ENCODE measurements around the gene IGFBP4.

Gene IGFBP4

DNA sequence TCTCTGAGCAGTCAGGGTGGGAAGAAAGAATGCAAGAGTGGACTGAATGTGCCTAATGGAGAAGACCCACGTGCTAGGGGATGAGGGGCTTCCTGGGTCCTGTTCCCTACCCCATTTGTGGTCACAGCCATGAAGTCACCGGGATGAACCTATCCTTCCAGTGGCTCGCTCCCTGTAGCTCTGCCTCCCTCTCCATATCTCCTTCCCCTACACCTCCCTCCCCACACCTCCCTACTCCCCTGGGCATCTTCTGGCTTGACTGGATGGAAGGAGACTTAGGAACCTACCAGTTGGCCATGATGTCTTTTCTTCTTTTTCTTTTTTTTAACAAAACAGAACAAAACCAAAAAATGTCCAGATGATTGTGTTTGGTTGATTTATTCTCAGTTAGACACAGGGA, 14.1 kb downstream of the IGFBP4 start:
- no peak for DNase-seq

DNA sequence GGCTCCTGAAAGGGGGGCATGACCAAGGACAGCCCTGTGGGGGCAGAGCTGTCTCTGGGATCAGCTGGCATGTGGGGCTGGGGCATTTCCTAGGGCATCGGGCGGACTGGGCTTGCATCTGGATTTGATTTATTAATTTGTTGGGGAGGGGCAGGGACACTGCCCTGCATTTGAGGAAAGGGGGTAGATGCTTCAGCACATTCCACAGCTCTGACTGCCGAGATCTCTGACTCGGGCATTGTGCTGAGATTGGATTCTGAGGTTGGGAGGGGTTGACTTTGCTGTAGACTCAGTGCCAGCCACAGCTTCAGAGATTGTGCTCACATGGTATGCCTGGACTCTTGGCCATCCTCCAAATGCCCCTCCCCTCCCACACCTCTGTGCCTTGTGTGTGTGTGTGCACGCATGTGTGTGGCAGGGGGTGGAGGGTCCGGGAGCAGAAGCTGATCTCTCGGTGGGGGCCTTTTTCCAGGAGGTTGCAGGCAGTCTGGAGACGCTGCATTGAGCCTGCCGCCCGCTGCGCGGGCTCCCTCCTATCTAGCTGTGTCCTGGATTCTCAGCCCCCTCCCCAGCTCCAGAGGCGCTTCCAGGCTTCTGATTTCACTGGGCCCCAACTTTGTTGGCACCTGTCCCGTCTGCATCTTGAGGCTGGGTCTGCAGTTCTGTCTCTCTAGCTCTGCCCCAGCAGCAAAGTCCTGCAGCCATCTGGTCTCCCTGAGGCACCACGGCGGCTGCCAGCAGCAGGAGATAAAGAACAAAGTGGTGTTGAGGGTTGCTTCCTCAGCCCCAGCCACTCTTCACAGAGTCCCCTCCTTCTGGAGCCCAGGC, 14.9 kb downstream of the IGFBP4 start:
- no peak for DNase-seq

DNA sequence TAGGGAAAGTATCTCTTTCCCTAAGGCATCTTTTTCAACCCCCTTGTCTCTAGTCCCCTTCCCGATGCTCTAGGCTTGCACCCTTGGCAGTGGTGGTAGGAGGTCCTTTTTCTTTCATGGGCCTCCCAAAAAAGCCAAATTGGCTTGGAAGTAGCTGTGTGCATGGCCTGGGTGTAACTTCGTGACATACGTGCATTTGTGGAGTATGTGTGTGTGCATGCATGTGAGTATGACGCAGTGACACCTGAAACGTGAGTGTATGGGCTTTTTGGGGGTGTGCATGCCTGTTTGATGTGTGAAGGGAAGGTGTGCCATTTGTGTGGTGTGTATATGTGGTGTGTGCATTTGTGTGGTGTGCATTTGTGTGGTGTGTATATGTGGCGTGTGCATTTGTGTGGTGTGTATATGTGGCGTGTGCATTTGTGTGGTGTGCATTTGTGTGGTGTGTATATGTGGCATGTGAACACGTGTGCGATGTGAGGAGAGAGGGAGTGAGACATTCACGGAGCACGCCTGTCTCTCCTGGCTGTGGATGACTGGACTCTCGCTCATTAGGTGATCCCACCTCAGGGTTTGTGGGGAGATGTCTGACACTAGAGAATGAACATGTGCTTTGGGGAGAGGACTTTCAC, 15.7 kb downstream of the IGFBP4 start:
- no peak for DNase-seq

DNA sequence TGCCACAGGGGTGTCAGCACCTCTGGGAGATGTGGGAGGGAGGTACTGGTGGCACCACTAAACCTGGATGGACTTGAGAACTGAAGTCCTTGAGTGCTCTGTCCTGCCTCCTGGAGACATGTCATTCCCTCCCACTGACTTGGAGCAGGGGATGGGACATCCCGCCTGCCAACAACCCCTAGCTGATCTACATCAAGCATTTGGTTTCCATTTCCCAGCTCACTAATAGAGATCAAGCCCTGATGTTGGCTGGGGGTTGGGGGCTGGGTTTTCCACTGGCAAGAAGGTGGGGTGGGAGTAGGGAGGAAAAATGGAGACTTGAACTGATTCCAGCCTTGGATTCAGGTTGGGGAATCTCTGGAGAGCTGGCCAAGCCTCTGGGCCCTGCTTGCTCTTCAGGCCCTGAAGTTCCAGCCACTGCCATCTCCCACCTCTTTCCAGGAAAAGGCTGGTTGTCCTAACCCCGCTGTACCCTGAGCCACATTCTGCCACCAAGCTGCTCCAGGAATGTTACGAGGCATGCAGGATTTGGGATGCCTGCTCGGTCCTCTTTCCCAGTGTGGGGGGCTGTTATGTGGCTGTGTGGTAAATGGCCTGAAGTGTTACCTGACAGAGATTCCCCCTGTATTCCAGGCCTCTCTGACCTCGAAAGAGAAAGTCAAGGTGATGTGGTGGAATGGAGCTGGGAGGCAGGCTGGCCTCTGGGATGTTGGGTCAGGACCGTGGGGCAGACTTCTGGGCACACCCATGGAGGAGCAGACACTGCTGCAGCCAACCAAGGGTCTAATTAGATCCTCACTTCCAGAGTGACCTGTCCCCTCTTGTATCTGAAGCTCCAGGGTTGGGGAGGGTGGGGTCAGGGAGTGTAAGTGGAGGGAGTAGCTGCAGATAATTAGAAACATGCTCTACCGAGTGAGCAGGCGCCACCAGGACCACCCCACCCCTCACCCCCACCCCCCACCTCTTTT, 16.7 kb downstream of the IGFBP4 start:
- no peak for DNase-seq

DNA sequence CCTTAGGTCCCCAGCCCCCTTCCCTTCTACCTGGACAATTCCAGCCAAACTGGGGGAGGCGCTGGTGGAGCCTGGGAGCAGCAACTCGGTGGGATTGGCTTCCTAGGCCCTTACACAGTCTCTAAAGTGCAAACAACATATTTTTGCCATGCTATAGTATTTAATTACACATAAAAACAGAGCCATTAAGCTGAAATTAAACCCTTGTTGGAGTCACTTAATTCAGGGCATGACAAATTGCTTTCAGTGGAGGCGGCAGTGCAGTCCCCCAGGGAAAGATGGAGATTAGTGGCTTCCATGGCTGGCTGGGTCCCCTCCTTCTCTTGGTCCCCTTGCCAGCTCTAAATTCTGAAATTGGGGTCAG, 17.3 kb downstream of the IGFBP4 start:
- DNase-seq, result no peak

DNA sequence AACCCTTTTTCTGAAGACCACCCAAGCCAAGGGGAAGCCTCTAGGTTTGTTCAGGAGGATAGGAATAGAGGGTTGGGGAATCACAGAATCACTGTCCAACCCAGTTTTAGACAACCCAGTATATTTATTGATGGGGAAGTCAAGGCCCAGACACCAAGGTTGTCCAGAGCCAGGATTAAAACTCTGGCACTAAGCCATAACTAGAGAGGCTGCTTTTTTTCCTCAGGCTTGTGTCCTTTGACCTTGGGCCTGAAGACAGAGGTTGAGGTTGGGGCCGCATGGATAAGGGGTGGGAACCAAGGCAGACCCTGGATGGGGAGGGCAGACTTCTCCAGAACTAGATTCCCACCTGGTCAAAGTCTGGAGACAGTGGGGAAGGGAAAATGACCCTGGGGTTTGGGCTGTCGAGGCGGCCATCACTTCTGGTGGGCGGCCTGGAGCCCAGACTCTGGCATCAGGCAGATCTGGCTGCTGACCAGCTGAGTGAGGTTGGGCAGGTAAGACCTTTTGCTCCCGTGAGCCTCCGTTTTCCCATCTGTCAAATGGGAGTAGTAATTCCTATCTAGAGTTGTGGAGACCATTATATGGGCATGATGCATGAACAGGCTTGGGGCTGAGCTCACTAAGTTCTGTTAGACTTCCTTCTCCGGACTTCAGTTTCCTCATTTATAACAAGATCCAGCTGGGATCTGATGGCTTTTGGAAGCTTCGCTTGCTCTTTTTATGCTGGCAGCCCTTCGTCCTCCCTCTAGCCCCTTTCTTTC, 17.9 kb downstream of the IGFBP4 start:
- no peak for DNase-seq

DNA sequence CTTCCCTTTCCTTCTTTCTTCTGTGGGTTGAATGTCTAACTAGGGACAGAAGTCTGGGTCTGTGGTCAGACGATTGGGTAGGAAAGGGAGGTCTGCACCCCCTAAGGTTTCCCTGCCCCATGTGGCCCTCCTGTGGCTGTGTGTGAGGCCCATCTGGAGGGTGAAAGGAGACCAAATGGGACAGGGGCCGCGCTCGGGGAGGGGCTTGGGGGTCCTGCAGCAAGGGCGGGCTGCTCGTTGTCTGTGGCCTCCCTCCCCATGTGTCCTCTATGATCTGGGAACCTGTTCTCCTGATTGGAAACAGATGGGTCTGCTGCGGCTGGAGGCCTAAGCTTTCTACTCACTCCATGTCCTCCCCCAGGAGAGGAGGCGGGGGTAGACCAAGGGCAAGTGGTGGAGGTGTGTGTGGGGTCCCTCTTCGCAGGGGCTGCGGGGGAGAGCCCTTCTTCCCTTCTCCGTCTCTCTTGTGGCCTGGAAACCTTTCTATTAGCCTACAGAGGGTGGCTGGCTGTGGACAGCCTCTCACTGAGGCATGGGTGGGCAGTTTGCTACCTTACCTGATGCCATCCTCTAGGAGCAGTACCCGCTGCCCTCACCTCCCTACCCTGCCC, 18.6 kb downstream of the IGFBP4 start:
- no peak for DNase-seq

DNA sequence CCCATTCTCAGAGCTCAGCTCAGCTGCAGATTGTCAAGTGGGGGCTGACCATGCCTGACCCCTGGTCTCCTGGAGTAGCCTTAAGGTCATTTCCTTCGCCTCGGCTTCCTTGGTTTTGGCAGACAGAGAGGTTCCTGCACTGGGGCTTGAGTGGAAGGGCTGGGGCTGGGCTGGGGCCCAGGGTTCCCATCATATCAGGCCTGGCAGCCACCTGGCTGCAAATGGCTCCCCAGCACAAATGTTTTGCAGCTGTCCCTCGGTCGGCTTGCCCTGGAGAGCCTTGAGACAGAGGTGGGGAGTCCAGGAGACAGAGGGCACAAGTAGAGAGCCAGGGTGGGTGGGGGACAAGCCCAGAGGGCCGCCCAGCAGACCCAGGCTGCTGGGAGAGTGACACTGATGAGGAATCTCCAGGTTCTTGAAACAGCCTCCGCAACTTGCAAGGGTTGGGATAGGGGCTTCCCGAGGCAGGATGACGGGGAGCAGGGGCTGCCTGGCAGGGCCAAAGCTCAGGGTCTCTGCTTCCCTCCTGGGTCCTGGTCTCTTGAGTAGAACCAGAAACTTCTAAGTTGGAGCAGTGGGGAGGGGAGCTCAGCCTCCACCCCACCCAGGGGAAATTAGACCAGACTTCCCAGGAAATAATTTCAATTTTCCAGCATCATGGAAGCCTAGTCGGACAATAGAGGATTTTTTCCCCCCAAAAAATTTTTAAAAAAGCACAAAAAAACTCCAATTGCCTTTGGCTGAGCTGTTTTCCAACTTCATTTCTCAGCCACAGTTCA, 19.3 kb downstream of the IGFBP4 start:
- DNase-seq, result no peak

DNA sequence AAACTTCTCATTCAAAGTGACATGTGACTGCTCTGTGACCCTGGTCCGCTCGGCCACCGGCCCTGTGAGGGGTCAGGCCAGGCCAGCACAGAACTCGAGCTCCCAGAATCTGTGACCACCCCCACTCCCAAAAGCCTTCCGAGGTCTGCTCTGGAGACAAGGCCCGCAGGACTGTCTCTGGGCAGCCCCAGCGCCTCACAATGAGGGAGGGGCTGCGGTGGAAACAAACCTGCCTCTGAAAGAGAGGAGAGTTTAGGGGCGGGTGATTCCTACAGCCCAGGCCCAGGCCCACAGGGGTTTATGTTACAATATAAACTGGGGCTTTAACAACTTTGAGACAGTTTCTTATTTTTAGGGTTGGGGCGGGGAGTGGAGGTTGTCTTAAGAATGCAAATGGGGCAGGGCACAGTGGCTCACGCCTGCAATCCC, 19.9 kb downstream of the IGFBP4 start:
- no peak for DNase-seq

DNA sequence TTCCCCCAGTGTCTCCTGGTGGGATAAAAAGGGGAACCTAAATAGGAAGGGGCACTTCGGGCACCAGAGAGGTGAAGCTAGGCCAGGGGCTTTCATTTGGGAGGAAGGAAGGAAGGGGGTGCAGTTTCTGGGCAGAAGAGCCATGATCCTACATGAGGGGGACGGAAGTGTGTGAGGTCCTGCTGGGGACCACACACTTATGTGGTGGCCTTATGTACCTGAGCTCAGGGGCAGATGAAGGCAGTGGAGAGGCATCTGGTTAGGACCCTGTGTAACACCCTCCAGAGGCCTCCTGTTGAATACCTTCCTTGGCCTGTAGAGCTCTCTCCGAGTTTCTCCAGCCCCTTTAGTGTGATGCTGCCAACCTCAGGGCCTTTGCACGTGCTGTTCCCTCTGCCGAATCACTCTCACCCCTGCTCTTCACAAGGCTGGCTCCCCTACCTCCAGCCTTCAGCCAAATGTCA, 21.2 kb downstream of the IGFBP4 start:
- DNase-seq, result no peak

DNA sequence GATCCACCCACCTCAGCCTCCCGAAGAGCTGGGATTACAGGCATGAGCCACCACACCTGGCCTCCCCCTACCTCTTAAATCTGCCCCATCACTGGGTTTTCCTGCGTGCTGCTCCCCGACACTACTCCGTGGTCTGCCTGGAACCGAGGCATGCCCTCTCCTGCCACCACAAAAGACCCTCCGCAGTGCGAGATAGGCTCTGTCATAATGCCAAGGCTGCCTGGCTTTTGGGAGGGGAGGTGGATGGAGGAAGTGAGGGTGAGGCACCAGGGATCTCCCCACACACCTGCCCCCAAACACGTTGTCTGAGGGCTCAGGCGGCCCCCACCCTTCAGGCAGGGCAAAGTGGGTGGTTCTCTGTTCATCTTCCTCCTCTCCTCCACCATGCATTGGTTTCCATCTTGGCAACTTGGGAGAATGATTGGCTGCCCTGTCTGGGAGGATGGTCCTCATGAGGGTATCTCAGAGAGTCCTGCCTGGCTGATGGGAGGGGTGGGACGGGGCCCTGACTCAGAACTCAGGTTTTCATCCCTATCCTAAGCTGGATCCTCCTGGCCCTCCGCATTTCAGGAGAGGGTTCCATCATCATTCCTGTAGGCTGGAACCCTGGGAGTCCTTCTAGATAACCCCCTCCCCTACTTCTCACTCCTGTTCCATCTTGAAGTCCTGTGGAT, 23.2 kb downstream of the IGFBP4 start:
- no peak for DNase-seq

DNA sequence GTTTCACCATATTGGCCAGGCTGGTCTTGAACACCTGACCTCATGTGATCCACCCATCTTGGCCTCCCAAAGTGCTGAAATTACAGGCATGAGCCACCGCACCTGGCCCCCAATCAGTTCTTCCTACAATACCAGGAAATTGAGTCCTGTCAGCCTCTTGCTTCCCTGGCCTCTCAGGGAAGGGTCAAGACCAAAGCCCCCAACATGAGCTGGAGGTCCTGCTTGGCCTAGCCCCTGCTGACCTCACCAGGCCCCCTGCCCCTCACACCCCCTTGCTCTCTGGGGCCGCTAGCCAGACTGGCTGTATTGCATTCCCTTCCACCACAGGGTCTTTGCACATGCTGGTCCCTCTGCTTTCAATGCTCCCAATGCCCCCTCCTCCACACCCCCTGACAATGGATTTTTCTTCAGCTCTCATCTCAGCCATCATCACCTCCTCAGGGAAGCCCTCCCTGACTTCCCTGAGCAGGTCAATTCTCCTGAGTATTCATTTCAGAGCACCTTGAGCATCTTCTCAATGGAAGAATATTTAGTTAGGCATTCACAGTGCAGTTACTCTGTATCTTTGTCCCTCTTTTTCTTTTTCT, 24.1 kb downstream of the IGFBP4 start:
- no peak for DNase-seq

DNA sequence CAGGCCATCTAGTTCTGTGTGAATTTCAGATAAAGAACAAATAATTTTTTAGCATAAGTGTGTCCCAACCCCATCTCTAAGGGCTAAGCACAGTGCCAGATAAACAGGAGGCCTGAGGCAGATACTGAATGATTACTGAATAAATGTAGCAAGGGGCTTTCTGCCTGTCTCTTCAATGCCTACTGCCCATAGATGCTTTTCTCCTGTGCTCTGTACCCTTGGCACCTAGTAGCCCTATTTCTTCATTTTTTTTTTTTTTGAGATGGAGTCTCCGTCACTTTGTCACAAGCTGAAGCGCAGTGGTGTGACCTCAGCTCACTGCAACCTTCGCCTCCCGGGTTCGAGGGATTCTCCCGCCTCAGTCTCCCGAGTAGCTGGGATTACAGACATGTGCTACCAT, 25.3 kb downstream of the IGFBP4 start:
- no peak for DNase-seq

DNA sequence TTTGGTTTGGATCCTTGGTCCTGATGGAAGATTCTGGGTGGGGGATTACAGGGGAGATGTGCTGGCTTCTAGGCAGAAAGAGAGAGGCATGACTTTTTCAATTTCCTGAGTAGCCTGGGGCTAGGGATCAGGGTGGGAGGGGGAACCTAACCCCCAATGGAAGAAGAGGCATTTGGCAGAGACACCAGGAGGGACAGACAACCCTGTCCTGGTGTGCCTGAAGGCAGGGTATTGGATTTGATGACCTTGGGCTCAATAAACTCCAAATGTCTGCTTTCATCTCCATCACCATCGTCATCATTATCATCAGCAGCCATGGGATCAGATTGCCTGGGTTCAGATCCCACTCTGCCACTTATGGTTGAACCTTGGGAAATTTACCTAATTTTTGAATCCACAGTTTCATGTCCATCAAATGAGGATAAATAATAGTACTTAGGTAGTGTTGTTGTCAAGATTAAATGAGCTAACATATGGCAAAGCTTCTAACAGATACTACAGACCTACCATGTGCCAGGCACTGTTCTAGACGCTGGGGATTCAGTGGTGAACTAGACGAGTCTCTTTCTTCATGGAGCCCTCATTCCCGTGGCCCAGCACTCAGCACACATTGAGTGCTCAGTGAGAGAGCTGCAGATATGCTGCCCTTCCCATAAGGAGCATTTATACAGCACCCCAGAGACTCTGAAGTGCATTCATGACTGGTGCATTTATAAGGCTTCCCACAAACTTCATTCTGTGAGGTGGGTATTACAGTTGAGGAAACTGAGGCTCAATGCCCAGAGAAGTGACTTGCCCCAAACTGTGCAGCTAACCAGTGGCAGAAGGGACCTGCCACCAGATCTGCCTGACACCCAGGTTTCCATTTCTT, 26.8 kb downstream of the IGFBP4 start:
- DNase-seq, result no peak

DNA sequence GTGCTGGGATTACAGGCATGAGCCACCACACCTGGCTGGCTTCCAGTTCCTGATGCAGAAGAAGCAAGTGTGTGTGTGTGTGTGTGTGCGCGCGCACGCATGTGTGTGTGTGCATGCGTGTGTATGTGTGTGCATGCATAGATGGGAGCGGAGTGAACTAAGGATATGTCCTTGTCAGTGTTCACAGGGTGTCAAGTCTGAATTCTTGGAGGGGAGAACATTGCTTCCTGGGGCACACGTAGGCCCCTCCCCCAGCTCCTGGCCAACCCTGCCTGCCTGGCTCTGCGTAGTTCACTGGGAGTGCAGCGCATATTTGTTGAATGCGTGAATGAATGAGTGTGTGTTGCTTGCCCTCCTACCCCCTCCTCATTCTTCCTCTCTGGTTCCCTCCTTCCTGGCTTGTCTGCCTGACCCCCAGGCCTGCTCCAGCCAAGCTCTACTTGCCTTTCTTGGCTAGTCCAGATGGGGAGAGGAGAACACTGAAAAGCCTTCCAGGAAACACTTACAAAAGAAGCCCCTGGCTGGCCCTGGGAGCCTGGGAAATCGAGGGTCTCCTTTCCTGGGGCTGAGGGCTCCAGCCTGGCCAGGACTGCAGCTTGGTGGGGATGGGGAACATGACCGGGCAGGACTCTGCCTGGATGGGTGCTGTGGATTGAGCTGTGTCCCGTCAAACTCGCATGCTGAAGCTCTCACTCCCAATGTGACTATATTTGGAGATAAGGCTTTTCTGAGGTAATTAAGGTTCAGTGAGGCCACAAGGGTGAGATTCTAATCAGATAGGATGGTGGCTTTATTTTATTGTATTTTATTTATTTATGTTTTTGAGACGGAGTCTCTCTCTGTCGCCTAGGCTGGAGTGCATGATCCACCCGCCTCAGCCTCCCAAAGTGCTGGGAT, 27.9 kb downstream of the IGFBP4 start:
- no peak for DNase-seq

DNA sequence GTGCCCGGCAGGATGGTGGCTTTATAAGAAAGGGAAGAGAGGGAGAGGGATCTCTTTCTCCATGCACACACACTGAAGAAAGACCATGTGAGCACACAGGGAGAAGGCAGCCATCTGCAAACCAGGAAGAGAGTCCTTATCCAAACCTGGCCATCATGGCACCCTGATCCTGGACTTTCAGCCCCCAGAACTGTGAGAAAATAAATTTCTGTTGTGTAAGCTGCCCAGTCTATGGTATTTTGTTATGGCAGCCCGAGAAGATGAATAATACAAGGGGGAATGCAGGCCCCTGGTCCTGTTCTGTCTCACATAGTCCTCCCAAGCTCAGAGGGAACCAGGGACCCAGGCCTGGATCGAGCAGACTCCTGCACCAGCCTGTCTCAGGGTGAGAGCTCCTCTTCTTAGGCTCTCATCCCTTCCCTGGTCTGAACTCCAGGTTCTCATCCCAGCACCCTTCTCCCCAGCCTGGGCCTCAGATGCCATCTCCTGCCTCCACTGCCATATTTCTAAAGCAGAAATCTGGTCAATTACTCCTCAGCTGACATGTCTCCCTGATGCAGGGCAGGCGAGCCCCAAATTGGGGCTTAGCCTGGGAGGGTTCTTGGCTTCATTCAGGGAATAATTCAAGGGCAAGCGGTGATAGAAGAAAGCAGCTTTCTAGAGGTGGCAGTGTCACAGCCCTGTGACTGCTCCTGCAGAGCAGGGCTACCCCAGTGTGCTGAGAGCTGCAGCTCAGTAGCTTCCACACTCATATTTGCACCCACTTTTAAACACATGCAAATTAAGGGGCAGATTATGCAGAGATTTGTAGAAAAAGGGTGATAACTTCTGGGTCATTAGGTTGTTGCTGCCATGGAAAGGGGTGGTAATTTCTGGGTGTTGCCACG, 28.8 kb downstream of the IGFBP4 start:
- DNase-seq, result no peak

Data from activated T-cell treated with anti-CD3 and anti-CD28 coated beads, Interleukin-2, amount 50 U/mL, for 48 hours (primary cell).